ENCODE results near the gene CEACAM21.

CEACAM21 gene

DNA sequence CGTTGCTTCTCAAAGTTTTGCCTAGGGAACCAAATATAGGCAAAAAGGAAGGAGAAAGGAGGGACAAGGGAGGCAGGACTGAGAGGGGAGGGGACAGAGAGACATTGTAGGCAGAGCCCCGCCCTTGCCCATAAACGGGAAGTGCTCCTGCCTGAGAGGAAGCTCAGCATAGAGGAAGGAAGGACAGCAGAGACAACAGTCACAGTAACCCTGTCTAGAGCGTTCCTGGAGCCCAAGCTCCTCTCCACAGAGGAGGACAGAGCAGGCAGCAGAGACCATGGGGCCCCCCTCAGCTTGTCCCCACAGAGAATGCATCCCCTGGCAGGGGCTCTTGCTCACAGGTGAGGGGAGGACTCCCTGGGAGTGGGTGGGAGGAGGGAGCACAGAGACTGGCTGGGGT, at the start of gene CEACAM21:
Gene CEACAM21, plus strand, starts transcription at position 169 of the 400 bp plus-strand sequence. Its CDS starts 109 bp downstream, at position 278.
- FAIRE-seq = no peak

DNA sequence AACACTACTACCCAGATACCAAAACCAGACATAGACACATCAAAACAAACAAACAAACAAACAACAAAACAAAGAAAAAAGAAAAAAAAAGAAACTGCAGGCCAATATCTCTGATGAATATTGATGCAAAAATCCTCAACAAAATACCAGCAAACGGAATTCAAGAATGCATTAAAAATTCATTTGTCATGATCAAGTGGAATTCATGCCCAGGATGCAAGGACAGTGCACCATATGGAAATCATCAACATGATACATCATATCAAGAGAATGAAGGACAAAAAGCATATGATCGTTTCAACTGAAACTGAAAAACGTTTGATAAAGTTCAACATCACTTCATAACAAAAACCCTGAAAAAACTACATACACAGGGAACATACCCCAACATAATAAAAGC, 48.9 kb upstream of the CEACAM21 start:
- FAIRE-seq = no peak

DNA sequence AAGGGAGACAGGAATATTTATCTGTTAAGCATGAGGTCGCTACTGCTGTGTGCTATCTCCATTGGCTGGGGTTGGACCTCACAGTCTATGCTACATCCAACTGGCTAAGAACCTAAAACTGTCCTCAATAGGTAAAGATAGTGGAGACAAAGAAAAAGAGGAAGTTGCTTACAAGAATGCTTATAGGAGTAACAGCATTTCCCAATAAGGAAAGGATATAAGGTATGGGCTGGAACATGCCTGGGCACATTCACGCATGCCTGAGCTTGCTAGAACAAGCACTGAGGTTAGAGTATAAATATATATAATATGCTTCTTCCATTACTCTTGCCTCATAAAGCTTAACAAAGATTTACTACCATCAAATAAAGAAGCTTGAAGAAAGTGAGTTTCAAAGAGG, 47.9 kb upstream of the CEACAM21 start:
- FAIRE-seq = no peak

DNA sequence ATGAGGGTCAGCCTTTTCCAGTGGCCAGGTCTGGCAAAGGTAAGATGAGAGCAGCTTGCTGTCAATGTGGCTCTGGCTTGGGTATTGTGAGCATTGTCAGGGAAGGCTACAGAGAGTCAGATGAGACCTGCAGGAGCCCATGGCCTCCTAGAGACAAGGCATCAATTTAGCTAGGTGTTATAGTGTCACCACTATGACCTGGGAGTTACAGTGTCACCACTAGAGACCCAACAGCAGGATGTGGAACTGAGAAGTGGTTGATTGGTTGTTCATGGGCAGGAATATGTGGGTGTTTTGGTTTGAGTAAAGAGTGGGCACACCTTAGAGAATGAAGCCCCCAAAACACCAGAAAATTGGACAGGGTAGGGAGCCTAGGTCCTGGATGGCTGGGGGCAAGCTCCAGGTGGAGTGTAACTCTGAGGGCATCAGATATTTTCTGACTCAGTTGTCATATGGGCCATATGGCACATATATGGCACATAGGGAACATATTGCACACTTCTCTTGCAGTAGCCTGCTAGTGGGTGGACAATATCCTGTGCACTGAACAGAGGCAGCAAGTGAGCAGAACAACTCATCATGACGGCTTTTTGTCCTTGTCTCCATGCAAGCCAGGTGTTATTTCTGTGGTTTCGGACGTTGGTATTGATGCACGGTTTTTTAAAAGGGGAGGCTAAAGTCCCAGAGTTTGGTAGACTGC, 46.3 kb upstream of the CEACAM21 start:
- no peak for FAIRE-seq

DNA sequence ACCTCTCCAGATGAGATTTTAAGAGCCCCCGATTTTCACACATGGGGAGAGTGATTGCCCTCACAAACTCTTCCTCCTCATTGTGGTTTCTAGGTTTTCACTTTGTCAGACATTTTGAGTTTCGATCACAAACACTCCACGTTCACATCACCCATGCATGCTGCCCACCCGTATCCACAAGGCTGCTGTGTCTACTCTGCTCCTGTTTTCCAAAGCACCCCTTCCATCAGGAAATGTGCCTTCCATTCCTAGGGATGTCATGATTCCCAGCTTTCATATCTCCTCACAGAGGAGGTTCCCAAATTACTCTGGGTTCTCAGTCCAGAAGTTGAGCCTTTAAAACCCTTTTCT, 45.8 kb upstream of the CEACAM21 start:
- FAIRE-seq = no peak

DNA sequence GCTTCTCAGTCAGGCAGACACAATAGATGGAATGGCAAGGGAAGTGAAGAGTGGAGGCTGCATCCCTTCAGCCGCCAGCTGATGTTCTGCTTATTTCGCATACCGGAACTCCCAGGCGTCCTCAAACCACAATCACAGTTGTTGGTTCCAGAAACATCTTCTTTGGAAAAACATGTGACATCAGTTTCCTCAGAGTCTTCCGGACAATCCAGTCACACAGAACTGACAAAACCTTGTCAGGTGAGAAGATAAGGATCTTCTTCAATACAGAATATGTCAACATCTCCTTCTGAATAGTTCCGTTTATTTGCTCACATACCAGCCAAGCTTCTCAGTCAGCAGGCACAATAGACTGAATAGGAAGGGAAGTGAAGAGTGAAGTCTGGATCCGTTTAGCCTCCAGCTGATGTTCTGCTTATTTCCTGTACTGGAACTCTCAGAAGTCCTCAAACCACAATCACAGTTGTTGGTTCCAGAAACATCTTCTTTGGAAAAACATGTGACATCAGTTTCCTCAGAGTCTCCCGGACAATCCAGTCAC, 45.1 kb upstream of the CEACAM21 start:
- FAIRE-seq = no peak

DNA sequence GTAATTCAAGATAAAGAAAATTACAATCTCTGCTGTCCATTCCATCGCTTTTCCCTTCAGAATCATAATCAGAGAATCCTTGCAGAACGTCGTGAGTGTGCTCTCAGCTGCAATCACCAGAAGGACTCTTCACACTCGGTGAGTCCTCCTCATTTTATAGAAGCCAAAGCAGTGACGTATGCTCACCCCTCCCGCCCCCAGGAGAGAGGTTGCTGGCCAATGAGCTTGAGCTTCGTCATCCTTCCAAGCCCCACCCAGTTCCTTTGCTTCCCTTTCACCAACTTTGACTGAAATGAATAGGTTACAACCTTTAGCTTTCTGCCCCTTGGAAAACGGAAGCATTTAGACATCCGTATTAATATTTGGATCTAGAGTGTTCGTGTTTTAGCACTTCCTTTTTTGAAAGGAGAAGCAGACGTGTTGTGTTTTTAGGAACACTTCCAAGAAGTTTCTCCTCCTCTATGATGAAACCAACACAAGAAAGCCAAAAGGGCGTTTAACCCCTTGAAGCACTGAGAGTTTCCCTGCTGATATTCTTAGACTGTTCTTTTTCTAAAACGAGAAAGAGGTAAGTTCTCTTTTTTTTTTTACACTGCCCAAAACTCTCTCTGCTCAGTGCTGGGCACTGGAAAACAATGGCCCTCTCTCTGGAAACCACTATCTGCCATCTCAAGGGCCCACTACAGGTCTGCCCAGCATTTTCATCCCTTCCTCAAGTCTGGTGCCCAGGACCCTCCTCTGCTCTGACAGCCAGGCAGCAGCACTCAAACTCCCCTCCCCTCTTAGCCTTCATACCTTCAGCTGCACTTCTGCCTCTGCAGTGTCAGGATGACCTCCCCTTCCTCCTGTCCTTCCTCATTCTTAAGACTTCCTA, 44.3 kb upstream of the CEACAM21 start:
- no peak for FAIRE-seq

DNA sequence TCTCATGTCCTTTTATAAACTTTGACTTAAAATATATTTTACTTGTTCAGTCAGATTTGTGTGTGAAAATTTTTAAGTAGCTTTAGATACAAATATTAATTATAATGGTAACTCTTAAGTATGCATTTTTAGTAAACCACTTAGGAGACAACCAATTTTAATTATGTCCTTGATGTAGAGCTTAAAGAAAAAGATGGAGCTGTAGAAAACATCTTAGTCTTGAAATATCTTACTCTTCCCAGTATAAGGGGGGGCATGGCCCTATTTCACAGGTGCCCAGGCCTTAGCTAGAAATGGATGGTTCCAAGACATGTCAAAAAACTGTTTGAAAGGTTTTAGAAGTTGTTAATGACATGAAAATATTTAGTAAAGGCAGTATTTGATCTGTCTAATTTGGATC, 43.4 kb upstream of the CEACAM21 start:
- FAIRE-seq = peak; percentile 86

DNA sequence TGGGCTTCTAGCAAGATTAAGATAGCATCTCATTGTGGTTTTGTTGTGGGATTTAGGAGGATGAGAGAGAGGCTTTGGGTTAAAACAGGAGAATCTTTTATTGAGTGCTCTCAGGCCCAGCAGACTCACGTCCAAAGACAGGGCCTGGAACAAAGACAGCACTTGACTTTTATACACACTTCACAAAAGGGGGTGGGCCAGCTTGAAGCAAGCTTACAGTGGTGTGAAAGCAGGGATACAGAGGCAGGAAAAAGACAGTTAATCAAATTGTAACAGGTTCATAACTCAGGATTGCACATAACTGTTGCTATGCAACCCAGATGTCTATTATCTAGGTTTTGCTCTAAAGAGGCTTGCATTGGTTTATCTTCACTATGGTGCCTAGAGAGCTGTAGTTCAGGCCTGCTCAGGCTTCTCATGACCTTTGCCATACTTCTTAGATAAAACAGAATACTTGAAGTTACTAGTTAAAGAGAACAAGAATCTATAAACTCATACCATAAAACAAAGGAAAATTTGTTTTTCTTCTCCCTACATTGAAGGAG, 42.2 kb upstream of the CEACAM21 start:
- no peak for FAIRE-seq

DNA sequence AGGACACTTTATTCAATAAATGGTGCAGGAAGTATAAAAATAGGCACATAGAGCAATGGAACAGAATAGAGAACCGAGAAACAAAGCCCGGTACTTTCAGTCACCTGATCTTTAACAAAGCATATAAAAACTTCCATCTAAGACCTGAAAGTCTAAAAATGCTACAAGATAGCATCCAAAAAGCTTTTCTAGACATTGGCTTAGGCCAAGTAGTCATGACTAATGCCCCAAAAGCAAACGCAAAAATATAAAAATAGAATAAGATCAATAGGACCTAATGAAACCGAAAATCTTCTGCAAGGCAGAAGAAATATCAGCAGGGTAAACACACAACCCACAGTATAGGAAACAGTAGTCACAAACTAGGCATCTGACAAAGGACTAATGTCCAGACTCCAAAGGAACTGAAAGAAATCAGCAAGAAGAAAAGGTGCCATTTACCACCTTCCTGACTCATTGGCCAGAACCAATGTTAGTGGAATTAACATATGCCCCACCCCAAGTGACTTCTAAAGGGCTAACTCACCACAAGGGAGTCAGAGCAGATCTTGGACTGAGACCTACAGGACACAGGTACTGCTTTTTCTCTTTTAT, 40.8 kb upstream of the CEACAM21 start:
- FAIRE-seq = no peak

DNA sequence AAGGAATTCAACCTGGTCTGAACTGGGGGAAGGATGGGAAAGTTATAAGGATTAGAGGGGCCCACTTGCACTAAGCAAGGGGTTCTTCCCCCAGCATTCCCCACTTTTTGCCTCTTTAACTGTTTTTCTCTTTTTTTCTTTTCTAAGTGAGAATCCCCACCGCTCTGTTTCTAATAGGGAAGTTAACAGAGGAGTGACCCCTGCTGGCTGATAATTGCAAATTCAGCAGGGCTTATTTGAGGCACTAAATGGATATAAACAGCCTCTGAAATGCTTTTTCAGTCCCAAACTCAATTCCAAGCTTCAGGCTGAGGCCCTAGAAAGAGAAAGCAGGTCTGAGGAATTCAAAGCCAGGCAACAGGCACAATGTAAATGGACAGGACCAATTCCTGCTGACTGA, 38.2 kb upstream of the CEACAM21 start:
- FAIRE-seq = no peak

DNA sequence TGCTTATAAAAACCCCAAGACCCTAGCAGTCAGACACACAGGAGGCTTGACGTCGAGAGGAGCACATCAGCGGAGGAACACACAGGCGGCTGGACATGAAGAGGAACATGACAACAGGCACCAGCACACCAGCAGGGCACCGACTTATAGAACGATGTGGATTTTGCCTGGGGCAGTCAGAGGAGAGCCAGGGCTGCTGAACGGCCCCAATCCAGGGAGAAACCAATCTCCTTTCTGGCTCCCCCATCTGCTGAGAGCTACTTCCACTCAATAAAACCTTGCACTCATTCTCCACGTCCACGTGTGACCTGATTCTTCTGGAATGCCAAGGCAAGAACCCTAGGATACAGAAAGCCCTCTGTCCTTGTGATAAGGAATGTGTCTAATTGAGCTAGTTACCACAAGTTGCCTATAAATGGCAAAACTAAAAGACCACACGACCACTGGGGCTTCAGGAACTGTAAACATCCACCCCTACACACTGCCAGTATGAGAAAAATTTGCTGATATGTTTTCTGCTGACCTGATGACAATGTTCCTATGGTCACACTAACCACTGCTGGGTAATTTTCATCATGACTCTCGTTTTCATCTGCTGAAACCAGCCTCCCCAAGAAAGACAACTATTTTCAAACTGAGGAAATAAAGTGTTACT, 35.8 kb upstream of the CEACAM21 start:
- FAIRE-seq = no peak

DNA sequence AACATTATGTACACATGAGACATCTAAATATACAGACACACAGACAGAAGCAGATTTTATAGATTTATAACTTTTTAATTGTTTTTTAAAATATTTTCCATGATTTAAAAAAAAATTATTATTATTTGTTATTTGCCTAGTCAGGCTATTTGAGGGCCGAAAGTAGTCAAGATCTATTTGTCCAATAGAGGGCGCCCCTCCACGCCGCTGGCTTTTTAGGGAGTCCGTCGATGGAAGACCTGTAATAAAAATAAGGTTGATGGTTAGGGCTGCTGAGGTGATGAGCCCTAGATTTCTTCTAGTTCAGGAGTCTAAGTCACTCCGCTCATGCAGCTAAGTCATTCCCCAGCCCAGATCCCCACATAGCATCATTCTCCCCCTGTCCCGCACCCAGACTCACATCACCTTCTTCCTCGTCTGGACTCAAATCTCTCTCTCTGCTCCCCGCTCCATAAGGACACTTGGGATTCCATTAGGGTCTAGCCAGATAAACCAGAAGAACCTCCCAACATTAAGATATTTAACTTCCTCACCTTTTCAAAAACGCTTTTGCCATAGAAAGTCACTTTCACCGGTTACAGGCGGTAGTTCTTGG, 33.9 kb upstream of the CEACAM21 start:
- peak; percentile 66 for FAIRE-seq

DNA sequence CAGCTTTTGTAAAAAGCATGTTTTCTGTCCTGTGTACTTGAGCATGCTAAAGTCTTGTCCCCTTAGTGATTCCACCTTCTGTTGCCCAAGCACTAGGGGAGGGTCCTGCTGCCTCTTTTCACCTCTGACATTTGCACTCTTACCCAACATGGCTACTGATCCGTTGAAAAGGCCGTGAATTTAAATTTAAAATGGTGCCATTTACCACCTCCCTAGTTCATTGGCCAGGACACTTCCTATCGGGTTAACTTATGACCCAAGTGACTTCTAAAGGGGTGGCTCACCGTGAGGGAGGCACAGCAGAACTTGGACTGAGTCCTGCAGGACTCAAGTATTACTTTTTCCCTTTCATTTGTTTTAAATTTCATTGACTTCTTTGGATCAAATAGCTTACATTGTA, 33.3 kb upstream of the CEACAM21 start:
- no peak for FAIRE-seq

DNA sequence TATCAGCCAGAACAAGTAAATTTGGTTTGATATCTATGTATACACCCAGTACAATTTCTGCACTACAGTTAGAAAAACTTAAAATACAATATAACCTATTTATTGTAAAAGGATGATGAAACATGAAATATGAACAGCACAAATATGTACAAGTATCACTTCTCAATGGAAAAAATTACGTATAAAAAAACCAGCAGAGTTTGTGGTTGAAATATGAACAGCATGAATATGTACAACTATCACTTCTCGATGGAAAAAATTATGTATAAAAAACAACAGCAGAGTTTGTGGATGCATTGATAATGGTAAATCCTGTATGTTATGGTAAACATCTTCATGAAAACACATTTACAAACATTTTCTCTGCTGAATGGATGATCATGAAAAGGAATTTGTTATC, 32.4 kb upstream of the CEACAM21 start:
- FAIRE-seq = no peak

DNA sequence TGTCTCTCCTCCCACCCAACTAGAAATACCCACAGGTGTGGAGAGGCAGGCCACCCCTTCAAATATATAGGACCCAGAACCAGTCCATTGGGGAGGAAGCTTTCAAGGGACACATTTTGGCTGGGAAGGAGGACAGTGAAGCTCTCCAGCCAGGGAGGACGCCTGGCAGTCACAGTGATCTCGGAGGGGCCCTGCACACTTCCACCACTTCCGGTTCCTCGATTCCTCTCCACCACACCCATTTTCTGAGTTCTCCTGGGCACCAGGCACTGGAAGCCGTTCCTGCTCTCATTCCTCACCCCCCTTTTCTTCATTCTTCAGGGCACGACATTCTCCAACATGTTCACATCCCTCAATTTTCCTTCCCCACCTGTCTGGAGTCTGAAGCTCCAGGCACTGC, 30.4 kb upstream of the CEACAM21 start:
- FAIRE-seq = no peak

DNA sequence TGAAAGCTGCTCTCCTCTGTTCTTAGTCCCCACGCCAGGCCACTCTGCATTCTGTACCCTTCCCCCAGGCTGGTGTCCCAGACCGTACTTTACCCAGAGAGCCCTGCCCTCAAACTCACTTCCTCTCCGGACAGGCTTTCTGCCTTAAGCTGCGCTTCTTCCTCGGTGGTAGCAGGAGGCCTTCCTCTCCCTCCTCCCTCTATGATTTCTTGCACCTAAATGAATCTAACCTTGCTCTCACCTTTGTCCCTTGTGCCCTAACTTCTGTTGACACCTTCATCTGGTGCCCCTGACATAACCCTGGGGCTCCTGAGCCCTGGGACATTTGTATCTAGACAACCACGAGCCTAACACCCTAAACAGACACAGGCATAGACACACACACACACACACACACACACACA, 29.6 kb upstream of the CEACAM21 start:
- no peak for FAIRE-seq

DNA sequence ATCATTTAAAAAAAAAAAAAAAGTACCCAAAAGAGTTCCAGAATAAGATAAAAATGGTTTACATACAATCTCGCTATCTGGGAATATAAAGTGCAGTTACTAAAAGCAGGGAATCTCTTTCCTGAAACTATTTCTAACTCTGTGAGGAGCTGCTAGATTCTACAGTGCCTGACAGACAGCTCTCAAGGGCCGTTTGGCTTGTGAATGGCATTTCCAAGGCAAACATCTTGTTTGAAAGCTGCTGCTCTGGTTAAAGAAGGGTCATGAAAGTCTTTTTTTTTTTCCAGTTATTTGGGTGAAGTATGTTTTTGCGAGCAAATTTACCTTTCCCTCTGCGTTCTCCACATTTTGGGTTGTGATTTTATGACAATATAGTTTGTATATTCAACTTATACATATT, 29.0 kb upstream of the CEACAM21 start:
- FAIRE-seq = no peak

DNA sequence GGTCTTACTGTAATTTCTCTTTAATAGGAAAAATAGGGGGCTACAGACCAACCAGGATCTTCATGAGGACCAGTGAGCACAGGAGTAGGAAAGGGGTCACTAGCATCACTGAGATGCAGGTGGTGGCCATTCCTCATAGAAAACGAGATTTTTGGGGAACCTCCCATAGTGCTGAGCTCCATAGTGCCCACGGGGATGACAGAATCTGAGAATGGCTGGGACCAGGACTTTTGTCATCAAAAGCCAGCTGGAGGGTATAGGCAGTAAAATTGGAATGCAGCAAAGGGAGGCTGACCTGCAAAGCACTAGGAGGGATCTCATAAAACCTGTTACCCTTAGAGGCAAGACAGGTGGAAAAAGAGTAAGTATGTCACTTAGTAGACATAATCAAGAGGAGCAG, 28.4 kb upstream of the CEACAM21 start:
- no peak for FAIRE-seq

DNA sequence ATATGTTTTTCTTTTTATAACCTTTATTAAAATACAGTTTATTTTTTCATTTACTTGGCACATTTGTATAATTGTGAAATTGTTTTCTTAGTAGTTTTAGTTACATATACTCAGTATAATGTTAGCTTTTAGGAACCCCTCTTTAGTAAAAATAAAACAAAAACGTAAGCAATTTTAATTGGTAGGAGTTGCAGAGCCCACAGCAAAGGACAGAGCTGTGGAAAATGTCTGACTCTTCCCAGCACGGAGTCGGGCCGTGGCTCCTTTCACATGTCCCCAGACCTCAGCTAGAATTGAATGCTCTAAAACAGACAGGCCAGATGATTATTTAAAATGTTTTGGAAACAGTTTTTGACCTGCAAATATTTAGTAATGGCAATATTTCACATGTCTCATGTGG, 27.9 kb upstream of the CEACAM21 start:
- FAIRE-seq = no peak

DNA sequence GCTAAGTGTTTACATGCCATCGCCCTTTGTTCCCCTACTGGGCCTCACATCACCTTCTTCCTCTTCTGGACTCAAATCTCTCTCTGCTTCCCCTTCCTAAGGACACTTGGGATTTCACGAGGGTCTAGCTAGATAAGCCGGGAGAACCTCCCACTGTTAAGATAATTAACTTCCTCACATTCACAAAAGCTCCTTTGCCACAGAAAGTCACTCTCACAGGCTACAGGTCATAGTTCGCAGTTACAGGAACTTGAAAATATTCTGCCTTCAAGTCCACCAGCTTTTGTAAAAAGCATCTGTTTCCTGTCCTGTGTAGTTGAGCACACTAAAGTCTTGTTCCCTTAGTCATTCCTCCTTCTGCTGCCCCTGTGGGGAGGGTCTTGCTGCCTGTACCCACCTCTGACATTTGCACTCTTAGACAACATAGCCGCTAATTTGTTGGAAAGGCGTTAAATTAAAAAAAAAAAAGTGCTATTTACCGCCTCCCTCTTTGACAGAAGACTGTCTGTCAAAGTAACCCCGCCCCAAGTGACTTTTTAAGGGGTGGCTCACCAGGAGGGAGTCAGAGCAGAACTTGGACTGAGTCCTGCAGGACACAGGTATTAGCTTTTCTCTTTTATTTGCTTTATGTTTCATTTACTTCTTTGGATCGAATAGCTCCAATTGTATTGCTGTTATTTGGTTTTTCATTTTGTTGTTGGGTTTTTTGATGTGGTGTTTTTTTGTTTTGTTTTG, 26.8 kb upstream of the CEACAM21 start:
- FAIRE-seq = no peak

DNA sequence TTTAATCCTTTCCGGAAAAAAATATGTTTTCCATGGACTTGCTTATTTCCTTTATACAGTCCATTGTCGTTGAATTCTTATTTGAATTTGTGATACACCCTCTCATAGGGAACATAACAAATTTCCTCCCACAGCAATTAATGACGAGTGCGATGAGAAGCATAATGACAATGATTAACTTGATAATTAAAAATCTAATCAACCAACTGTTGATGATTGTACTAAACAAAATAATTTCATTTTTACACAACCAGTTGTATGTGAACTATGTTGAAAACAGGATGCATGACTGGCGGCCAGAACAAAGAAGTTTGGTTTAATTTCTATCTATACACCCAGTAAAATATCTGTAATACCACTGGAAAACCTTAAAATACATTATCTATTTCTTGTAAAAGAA, 26.1 kb upstream of the CEACAM21 start:
- no peak for FAIRE-seq

All from endometrium (tissue), 2 donors.